GM19351 (cell line): ENCODE data around the gene ULK3.

Source experiments
- ATAC-seq: cut with Tn5 transposase; IDR thresholded peaks from one replicate; pipeline ENCODE4 v1.9.1; 2021; ENCODE audit warnings: mild to moderate bottlenecking, moderate library complexity; ENCODE audit not compliant: unreplicated experiment

Gene ULK3

GRCh38 chr15:74786551-74787165 is 56.3 kb downstream of the ULK3 start:
- ATAC-seq, result no peak
